GM19467 (cell line): ENCODE data around the gene CREB3L2.

Source experiments
- ATAC-seq: cut with Tn5 transposase; IDR thresholded peaks from one replicate; pipeline ENCODE4 v1.9.1; 2021; ENCODE audit warnings: mild to moderate bottlenecking, moderate library complexity; ENCODE audit not compliant: unreplicated experiment

CREB3L2 gene

DNA sequence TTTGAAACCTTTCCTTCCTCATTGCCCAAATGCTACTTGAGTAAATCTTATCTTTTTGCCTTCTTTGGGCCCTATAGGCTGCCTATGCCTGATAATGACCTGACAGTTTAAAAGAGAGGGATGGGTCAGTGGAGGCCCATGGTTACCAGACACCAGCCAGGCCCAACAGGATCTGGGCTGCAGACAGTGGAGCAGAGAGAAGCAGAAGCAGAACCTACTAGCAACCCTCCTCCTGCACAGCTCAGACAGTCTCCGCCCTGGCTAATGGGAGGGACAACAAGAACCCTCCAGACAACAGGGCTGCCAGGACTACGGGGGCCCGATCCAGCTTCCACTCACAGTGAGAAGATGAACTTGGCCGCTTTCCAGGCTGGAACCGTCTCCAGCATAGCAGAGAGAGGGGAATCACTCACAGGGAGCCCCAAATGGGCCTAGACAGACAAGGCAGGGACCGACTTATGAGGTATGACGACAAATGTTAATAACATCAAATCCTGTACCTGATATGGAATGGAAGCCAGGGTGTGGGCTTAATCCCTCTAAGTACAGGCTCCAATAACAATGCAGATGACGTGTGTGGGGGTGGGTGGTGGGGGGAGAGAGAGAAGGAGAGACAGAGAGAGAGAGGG lies 123.4 kb downstream of the CREB3L2 start:
- ATAC-seq, result no peak

GRCh38 chr7:137877027-137877675 lies 124.7 kb downstream of the CREB3L2 start:
- no peak for ATAC-seq

DNA sequence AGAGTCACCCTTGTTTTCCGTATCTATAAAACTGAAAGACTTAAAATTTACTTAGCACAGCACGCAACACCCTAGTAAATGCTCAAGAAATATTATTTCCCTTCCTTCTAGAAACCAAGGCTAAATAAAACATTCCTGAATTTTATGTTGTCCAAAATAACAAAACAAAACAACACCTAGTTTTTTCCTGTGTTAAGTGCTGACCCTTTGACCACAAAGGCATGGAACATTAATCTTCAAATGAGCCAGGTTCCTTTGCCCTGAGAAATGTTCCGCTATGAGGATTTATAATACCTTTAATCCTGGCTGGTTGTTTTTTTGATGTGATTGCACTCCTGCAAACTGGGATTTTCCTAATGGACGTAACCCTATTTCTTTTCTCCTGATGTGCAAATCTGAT lies 126.1 kb downstream of the CREB3L2 start:
- no peak for ATAC-seq

- ATAC-seq, result no peak
These were observed 127.7 kb downstream of the CREB3L2 start for GRCh38 chr7:137873979-137874777.

- no peak for ATAC-seq
These were observed 128.4 kb downstream of the CREB3L2 start for GRCh38 chr7:137873524-137873923.

DNA sequence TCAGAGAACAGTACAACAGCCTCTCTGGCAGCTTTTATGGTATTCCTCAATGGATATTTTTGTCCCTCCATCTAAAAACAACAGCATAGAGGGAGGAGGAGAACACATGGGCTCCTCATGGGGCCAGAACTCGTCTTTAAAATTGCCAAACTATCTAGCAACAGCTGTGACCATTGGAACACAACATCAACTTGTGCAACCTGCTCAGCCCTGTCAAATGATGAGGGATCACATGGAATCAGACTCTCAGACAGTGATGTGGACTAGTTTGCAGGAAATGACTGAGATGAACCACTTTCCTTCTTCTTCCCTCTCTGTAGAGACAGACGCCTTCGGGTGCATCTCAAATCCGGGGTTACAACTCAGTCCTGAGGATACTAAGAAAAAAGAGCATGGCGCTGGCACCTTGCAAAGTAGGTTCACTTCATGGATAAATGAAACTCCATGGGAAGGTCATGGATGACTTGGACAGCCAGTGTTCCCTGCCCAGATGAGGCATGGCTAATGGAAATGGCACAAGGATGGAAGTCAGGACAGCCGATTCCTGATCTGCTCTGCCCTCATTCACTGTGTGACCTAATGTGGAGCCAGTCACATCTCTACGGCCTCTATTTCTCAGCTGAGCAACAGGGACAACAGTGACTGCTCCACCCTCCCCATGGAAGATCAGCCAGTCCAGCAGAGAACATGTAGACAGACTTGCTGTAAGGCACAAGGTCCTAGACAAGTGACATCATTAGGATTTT lies 130.5 kb downstream of the CREB3L2 start:
- ATAC-seq, result no peak

- no peak for ATAC-seq
These were observed 131.2 kb downstream of the CREB3L2 start for GRCh38 chr7:137870684-137871083.

DNA sequence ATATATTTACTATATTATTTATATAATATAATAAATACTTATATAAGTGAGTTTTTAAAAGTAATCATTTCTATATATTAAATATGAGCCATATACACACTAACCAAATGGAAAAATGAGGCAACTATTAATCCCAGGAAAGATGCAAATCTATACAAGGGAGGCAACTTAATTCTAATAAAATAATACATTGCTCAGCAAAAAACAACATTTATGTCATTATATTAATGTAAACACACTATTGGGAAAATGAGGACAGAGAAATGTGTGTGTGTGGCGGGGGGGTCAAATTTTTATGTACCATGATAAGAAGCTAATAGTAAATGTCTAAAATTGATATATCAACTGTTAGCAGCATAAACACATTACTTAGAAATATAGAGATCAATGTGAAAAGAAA lies 131.8 kb downstream of the CREB3L2 start:
- no peak for ATAC-seq

DNA sequence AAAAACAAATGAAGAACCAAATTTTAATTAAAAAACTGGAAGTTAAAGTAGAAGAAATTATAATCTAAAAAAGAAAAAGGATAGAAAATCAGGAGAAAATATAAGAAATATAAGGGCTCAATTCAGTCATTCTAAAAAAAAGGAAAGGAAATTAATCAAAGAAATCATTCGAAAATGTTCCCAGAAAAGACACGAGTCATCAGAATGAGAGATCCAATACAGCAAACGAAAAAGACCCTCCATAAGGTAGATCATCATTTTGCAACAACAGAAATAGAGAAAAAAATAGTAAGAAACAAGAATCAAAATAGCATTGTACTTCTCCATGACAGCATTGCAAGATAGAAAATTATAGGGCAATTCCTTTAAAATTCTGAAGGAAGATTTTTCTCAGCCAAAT lies 132.6 kb downstream of the CREB3L2 start:
- no peak for ATAC-seq

- no peak for ATAC-seq
These were observed 134.6 kb downstream of the CREB3L2 start for GRCh38 chr7:137867289-137867688.

GRCh38 chr7:137865764-137866163 lies 136.1 kb downstream of the CREB3L2 start:
- ATAC-seq, result no peak

DNA sequence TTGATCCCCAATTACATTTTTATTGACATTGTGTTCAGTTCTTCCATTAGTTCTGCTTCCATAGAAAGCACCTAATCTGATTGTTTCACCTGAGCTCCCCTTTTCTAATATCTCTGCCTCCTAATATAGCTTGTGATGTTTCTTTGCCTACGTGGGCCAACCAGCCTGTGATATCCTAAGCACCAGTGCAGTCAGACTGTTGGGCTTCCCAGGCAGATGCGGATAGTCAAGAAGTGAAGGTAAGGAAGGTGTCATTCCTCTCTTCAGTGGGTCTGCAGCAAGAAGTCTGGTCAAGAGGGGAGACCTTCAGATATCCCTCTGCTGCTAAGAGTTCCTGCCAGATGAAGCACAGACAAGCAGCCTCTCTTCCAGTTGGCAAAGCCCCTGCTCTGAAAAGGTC lies 138.9 kb downstream of the CREB3L2 start:
- no peak for ATAC-seq

DNA sequence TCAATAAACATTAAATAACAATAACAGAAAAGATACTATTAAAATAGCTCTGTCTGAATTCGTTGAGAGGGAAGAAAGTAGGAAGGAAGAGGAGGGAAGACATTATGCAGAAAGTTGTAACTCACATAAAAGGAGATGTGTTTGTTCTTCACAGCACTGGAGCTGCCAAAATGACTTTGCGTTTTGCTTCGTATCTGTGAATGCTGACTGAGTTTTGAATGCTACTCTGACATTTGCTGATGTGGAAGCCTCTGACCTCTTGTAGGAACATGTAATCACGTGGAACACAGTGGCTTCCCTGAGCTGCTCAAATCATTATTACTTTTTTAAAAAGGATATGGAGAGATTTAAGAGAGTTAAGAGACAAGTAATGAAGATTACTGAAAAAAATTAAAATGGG lies 139.5 kb downstream of the CREB3L2 start:
- ATAC-seq, result no peak

DNA sequence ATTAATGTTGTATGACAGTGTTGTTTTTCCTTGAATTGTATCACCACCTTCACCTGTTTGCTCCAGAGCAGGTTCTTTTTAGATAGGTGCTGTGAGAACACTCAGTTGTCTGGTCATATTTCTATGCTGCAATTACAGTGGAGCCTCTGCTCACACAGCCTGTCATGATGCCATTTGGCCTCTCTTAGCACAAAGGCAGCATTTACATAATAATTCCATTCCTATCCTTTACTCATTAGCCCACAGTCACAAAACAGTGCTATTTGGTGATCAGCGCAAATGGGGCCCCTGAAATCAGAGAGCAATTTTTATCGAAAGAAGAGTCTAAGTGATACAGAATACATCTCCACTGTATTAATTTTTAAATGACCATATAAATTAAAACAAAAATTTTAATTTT lies 141.3 kb downstream of the CREB3L2 start:
- ATAC-seq, result no peak

- no peak for ATAC-seq
These were observed 148.8 kb downstream of the CREB3L2 start for GRCh38 chr7:137853053-137853452.

DNA sequence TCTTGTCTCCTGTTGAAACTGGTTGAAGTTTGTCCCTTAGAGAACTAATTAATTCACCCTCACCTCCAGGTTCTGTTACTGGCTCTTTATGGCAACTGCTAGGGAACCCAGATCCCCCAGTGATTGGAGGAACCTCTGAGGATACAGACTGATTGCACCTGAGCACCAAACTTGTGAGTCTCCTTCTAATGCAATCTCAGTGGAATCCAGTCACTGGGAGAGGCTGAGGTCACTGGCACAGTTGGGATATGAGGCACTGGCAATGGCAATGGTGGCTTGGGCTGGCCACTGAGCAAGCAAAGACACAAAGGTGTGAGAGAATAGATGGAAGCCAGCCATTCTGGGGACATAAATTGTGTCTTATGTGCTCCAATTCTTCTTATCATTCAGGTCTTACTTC lies 149.8 kb downstream of the CREB3L2 start:
- ATAC-seq, result no peak

DNA sequence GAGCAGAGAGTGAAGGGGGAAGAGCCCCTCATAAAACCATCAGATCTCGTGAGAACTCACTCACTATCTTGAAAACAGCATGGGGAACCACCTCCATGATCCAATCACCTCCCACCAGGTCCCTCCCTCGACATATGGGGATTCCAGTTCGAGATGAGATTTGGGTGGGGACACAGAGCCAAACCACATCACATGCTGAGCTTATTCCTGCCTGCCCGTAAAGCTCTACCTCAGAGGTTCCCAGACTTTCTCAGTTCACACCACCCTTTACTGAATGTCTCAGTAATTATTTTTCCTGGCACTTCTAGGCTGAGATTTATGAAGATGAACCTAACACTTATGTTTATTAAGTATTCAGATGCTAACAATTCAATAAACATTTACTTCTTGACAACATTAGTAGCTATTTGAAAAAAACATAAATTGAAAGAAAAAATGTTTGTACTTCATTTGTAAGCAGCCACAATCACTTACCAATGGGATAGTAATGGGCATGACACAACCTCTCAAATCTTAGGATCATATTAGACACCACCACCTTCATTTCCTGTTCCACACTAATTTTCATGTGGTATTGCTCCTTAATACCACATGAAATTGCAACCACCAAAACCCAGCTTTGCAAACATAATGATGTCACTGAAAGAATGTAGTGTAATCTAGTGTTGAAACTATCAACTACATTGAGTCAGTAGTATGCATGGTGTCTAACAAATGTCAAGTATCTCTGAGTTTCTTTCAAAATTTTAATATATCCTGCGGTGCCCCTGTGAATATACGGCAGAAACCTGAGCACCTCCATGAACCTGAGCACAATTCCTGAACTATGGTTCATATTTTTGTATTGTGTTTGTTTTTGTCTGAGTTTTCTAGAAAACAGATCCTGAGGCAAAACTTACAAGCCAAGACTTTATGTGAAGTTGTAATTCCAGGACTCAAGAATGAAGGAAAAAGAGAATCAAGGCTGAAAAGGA lies 150.6 kb downstream of the CREB3L2 start:
- no peak for ATAC-seq

- no peak for ATAC-seq
These were observed 151.3 kb downstream of the CREB3L2 start for GRCh38 chr7:137850571-137850970.

DNA sequence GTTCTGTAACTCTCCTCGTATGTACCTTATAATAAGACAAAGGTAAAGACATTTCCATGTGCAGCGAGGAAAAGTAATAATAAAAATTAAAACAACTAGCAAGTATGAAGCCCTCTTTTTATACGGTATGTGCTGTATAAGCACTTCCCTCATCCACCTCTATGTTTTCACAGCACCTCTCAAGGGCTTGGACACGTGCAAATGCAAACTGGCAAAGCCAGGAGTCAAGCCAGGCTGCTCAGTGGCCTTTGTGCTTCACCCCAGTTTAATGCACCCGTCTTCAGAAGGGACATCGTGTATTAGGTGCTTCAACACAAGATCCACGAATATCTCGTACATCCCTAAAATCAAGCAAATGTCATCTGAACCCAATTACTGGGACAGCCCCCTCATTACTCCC lies 153.8 kb downstream of the CREB3L2 start:
- no peak for ATAC-seq

- no peak for ATAC-seq
These were observed 154.3 kb downstream of the CREB3L2 start for GRCh38 chr7:137847568-137848050.
